B cell (primary cell): ENCODE measurements around the gene GAK.

Experiments used
- CTCF ChIP-seq: fragments of 200-600 bp; IDR thresholded peaks from one replicate; pipeline ENCODE4 v1.8.0; 2022; ENCODE audit warnings: antibody characterized with exemption, mild to moderate bottlenecking
- EZH2 ChIP-seq: IDR thresholded peaks from 2 replicates; pipeline ENCODE4 v1.6.1; 2012; ENCODE audit warnings: borderline replicate concordance, low read depth, mild to moderate bottlenecking, moderate library complexity, low read length; ENCODE audit not compliant: insufficient read depth, poor library complexity, severe bottlenecking

GRCh38 chr4:967113-968104 lies 35.3 kb upstream of the GAK start:
- TF ChIP-seq CTCF: no peak
- TF ChIP-seq EZH2: no peak
